Measurements from ENCODE around the gene PHF21B. TPM values are rescaled to one million over a fixed set of nuclear protein-coding genes. Genes with fewer than 3 reads are reported as not detected.

The PHF21B gene
- total and polyA plus RNA-seq, 2 of the 8 experiments (the other 6 are each of a cell fraction or from before 2014, with no cell fraction given), result 19.3 to 68.1 TPM

DNA sequence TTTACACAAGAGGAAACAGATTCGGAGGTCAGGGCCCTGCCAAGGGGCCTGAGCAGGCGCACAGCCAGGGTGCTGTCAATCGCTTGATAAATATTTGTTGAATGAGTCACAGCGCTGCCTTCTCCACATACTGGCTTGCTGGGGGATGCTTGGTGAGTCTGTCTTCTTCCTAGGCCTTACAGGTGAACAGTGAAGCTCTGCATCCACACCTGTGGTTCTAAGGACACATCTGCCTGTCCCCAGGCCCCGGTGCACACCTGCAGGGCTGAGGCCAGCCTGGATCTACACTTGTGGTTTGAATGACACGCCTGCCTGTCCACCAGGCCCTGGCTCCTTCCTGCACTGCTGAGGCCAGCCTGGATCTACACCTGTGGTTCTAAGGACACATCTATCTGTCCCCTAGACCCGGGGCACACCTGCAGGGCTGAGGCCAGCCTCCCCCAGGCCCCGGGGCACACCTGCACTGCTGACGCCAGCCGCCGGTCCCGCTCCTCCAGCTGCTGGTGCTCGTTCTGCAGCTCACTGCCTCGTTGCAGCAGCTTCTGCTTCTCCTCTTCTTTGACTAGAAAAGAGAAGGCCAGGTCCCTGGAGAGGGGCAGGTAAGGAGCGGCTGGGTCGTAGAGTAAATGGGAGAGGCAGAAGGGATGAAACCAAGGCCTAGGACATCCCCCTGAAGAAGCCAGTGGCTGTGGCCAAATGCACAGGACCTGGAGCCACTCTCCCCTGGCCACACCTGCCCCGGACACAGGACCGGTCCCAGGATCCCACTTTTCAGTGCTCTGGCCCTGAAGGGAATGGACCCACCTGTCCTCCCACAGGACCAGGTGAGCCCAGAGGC, 124.6 kb downstream of the PHF21B start:
- H3K56ac ChIP-seq (replicated peaks; ENCODE audit: insufficient read length, low read depth, low read length), result peak overlapping the region; percentile 17
- TF ChIP-seq POU5F1 (IDR thresholded peaks at IDR 0.05; ENCODE audit: low read depth, low read length), result no peak
- TF ChIP-seq SRF (IDR thresholded peaks at IDR 0.05; ENCODE audit: low read depth, low read length), result no peak
- no peak for TF ChIP-seq YY1 (IDR thresholded peaks at IDR 0.05; ENCODE audit: low read depth, low read length)
- TF ChIP-seq JUN (IDR thresholded peaks at IDR 0.05; ENCODE audit: low read depth, low read length), result no peak
- no peak for TF ChIP-seq HDAC6 (IDR thresholded peaks at IDR 0.05; ENCODE audit: low read depth, low read length)
- 0 out of 2 replicates have a peak, but pooled peaks have one; percentile 6 for TF ChIP-seq POLR2AphosphoS5 (IDR thresholded peaks at IDR 0.05; ENCODE audit: low read depth, low read length)
- no peak overlapping the region for H3K9ac ChIP-seq (replicated peaks in 1 of 4; ENCODE audit: extremely low read depth in 1 of 4, low read depth in 3 of 4, low read length in 3 of 4)
- DNase-seq (ENCODE audit: low read depth in 1 of 2, low spot score in 2 of 2), result no peak
- no peaks in the 10 kb centered on the region; a peak in 1 of 4 replicates for H3K9me3 ChIP-seq (ENCODE audit: insufficient read depth in 2 of 2, low read depth in 1 of 2, low read length in 1 of 2)
- H4K91ac ChIP-seq (replicated peaks; ENCODE audit: insufficient read length, low read length), result no peak overlapping the region
- H3K23me2 ChIP-seq (ENCODE audit: low read depth, low read length), result peaks cover 8% of the 10 kb centered on the region; the same call in 1 of the 2 replicates
- H2BK120ac ChIP-seq (replicated peaks; ENCODE audit: low read depth, low read length), result no peak overlapping the region
- no peak overlapping the region for H3K23ac ChIP-seq (ENCODE audit: insufficient read length)
- no peak overlapping the region for H2AK5ac ChIP-seq (ENCODE audit: low read depth, low read length)
- no peak overlapping the region for H2AFZ ChIP-seq (ENCODE audit: low read length)
- H3K4me2 ChIP-seq (ENCODE audit: insufficient read depth in 1 of 2, low read depth in 2 of 2, low read length in 2 of 2), result no peak overlapping the region
- H3K36me3 ChIP-seq (ENCODE audit: control insufficient read depth in 2 of 4, insufficient read depth in 4 of 4, low read length in 3 of 4), result peaks cover 8 to 28% (median 21%) of the 10 kb centered on the region in 4 experiments; a peak in 7 of 8 replicates
- no peaks in the 10 kb centered on the region for H3K79me2 ChIP-seq (ENCODE audit: control insufficient read depth in 1 of 2, insufficient read depth in 2 of 2, low read length in 2 of 2)
- CTCF ChIA-PET (ENCODE audit: partially characterized antibody), result interaction anchor here (1.0 kb wide), 1 partner anchor 33 kb away, joined by 3 read pairs; no protein-coding TSS in a partner anchor
- H3K14ac ChIP-seq (ENCODE audit: insufficient read length), result no peak overlapping the region
- no peak overlapping the region for H3K18ac ChIP-seq (ENCODE audit: extremely low read depth, low read length)
- H4K8ac ChIP-seq (ENCODE audit: extremely low read depth, insufficient read depth, low read length), result no peak overlapping the region
- POLR2A ChIA-PET (ENCODE audit: partially characterized antibody), result no interaction called here
- no peak overlapping the region for H2BK12ac ChIP-seq (ENCODE audit: low read depth, low read length)
- no peak overlapping the region for H4K5ac ChIP-seq (ENCODE audit: insufficient read length, low read depth, low read length)
- no peak overlapping the region for H3K4me3 ChIP-seq (ENCODE audit: extremely low read depth in 1 of 4, insufficient read depth in 2 of 4, low read depth in 3 of 4, low read length in 4 of 4)
- peaks cover 0 to 8% of the 10 kb centered on the region in 2 experiments for H4K20me1 ChIP-seq (replicated peaks in 1 of 2; ENCODE audit: control insufficient read depth in 1 of 2, insufficient read depth in 2 of 2, low read length in 2 of 2)
- no peak for FAIRE-seq
- no peak overlapping the region for H2BK5ac ChIP-seq (ENCODE audit: low read depth, low read length)
- H2BK15ac ChIP-seq (ENCODE audit: low read length), result no peak overlapping the region
- no peaks in the 10 kb centered on the region for H3K79me1 ChIP-seq (ENCODE audit: low read depth, low read length)
- H2BK20ac ChIP-seq (ENCODE audit: low read length), result no peak overlapping the region
- peaks cover 0 to 13% (median 9%) of the 10 kb centered on the region in 4 experiments; a peak in 5 of 7 replicates for H3K4me1 ChIP-seq (replicated peaks in 1 of 4; ENCODE audit: control insufficient read depth in 3 of 4, insufficient read depth in 4 of 4, low read length in 3 of 4)
- H3K27ac ChIP-seq (ENCODE audit: low read depth, low read length), result 0 out of 2 replicates have a peak overlapping the region, but pooled peaks have one; percentile 25
- no peak overlapping the region for H3K4ac ChIP-seq (replicated peaks; ENCODE audit: insufficient read length, low read depth, low read length)
- H3K27me3 ChIP-seq (replicated peaks in 1 of 4; ENCODE audit: control insufficient read depth in 3 of 4, extremely low read depth in 1 of 4, insufficient read depth in 3 of 4, low read length in 3 of 4), result no peaks in the 10 kb centered on the region; a peak in 1 of 7 replicates
- WGBS, 2 experiments (ENCODE audit: extremely low coverage in 1 of 2, insufficient coverage in 1 of 2, insufficient read length in 1 of 2, insufficient replicate concordance in 2 of 2, low coverage in 1 of 2, low lambda C conversion rate in 2 of 2, missing lambda C conversion rate in 1 of 2), result 93% methylated on average over 18 of the region's 18 CpGs; no CpG with 5 or more reads in 1 of the 2 experiments

Data from H1 (cell line).